ENCODE measurements around the gene DYNC1I1. TPM values are rescaled to one million over a fixed set of nuclear protein-coding genes. Genes with fewer than 3 reads are reported as not detected.

DYNC1I1 gene
- total and polyA plus RNA-seq, 2 experiments from 2014 or later, result 1.4 to 4.1 TPM

DNA sequence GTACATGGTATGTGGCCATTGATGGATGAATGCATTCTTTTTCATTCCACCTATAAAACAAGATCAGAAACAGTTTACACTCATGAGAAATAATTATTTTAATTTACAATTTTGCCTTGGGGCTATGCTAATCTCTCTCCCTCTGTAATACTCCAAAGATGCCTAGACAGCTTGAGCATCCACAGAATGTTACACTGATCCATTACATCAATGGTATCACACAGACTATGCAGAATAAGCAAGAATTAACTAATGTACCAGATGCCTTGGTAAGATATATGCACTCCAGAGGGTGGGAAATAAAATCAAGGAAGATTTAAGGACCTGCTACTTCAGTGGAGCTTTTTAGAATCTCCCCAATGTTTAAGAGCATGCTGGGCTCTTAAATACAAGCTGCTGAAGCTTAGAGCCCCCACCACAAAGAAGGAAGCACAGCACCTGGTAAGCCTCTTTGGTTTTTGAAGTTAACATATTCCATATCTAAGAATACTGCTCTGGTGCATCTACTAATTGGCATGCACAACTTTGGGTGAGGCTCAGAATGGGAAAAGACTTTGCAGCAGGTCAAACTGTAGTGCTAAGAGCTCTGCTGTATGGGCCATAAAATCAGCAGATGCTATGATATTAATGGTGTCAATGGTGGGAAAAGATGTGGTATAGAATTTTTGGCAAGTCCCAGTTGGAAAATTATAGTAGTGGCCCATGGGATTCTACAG lies 329.9 kb downstream of the DYNC1I1 start:
- Histone ChIP-seq H3K9me2 (ENCODE audit: insufficient read depth) (no peaks in the 10 kb centered on the region), H2AFZ (no peak overlapping the region), H3K27me3 (ENCODE audit: insufficient read depth) (no peaks in the 10 kb centered on the region), H4K20me1 (replicated peaks; ENCODE audit: insufficient read depth) (no peaks in the 10 kb centered on the region), H3K79me2 (replicated peaks; ENCODE audit: insufficient read depth) (no peaks in the 10 kb centered on the region), H3K4me2 (no peak overlapping the region), H3K4me3 (no peak overlapping the region), H3K27ac (ENCODE audit: low read depth) (no peak overlapping the region), H3K4me1 (ENCODE audit: insufficient read depth) (no peaks in the 10 kb centered on the region), H3K36me3 (ENCODE audit: insufficient read depth) (no peaks in the 10 kb centered on the region), H3F3A (replicated peaks; ENCODE audit: low read depth) (no peaks in the 10 kb centered on the region)
- H3K27ac Mint-ChIP-seq, result no peak overlapping the region
- H3K36me3 Mint-ChIP-seq (ENCODE audit: low read depth), result no peaks in the 10 kb centered on the region
- ATAC-seq (no peak), DNase-seq (ENCODE audit: low spot score) (no peak)
- TF ChIP-seq NANOG (IDR thresholded peaks at IDR 0.05; ENCODE audit: borderline replicate concordance), result no peak
- no peak for TF ChIP-seq CREB1 (CRISPR knock-in tag; IDR thresholded peaks at IDR 0.05; ENCODE audit: low read depth)
- TF ChIP-seq, protein P1, sequence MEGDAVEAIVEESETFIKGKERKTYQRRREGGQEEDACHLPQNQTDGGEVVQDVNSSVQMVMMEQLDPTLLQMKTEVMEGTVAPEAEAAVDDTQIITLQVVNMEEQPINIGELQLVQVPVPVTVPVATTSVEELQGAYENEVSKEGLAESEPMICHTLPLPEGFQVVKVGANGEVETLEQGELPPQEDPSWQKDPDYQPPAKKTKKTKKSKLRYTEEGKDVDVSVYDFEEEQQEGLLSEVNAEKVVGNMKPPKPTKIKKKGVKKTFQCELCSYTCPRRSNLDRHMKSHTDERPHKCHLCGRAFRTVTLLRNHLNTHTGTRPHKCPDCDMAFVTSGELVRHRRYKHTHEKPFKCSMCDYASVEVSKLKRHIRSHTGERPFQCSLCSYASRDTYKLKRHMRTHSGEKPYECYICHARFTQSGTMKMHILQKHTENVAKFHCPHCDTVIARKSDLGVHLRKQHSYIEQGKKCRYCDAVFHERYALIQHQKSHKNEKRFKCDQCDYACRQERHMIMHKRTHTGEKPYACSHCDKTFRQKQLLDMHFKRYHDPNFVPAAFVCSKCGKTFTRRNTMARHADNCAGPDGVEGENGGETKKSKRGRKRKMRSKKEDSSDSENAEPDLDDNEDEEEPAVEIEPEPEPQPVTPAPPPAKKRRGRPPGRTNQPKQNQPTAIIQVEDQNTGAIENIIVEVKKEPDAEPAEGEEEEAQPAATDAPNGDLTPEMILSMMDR (conservative IDR thresholded peaks at IDR 0.05; ENCODE audit: low read depth in 2 of 2), result no peak
- no peak for TF ChIP-seq STAT1 (IDR thresholded peaks at IDR 0.05; ENCODE audit: unreplicated experiment)
- TF ChIP-seq, protein P2, sequence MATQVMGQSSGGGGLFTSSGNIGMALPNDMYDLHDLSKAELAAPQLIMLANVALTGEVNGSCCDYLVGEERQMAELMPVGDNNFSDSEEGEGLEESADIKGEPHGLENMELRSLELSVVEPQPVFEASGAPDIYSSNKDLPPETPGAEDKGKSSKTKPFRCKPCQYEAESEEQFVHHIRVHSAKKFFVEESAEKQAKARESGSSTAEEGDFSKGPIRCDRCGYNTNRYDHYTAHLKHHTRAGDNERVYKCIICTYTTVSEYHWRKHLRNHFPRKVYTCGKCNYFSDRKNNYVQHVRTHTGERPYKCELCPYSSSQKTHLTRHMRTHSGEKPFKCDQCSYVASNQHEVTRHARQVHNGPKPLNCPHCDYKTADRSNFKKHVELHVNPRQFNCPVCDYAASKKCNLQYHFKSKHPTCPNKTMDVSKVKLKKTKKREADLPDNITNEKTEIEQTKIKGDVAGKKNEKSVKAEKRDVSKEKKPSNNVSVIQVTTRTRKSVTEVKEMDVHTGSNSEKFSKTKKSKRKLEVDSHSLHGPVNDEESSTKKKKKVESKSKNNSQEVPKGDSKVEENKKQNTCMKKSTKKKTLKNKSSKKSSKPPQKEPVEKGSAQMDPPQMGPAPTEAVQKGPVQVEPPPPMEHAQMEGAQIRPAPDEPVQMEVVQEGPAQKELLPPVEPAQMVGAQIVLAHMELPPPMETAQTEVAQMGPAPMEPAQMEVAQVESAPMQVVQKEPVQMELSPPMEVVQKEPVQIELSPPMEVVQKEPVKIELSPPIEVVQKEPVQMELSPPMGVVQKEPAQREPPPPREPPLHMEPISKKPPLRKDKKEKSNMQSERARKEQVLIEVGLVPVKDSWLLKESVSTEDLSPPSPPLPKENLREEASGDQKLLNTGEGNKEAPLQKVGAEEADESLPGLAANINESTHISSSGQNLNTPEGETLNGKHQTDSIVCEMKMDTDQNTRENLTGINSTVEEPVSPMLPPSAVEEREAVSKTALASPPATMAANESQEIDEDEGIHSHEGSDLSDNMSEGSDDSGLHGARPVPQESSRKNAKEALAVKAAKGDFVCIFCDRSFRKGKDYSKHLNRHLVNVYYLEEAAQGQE (IDR thresholded peaks at IDR 0.05; ENCODE audit: unreplicated experiment), result no peak
- TF ChIP-seq, protein P3, sequence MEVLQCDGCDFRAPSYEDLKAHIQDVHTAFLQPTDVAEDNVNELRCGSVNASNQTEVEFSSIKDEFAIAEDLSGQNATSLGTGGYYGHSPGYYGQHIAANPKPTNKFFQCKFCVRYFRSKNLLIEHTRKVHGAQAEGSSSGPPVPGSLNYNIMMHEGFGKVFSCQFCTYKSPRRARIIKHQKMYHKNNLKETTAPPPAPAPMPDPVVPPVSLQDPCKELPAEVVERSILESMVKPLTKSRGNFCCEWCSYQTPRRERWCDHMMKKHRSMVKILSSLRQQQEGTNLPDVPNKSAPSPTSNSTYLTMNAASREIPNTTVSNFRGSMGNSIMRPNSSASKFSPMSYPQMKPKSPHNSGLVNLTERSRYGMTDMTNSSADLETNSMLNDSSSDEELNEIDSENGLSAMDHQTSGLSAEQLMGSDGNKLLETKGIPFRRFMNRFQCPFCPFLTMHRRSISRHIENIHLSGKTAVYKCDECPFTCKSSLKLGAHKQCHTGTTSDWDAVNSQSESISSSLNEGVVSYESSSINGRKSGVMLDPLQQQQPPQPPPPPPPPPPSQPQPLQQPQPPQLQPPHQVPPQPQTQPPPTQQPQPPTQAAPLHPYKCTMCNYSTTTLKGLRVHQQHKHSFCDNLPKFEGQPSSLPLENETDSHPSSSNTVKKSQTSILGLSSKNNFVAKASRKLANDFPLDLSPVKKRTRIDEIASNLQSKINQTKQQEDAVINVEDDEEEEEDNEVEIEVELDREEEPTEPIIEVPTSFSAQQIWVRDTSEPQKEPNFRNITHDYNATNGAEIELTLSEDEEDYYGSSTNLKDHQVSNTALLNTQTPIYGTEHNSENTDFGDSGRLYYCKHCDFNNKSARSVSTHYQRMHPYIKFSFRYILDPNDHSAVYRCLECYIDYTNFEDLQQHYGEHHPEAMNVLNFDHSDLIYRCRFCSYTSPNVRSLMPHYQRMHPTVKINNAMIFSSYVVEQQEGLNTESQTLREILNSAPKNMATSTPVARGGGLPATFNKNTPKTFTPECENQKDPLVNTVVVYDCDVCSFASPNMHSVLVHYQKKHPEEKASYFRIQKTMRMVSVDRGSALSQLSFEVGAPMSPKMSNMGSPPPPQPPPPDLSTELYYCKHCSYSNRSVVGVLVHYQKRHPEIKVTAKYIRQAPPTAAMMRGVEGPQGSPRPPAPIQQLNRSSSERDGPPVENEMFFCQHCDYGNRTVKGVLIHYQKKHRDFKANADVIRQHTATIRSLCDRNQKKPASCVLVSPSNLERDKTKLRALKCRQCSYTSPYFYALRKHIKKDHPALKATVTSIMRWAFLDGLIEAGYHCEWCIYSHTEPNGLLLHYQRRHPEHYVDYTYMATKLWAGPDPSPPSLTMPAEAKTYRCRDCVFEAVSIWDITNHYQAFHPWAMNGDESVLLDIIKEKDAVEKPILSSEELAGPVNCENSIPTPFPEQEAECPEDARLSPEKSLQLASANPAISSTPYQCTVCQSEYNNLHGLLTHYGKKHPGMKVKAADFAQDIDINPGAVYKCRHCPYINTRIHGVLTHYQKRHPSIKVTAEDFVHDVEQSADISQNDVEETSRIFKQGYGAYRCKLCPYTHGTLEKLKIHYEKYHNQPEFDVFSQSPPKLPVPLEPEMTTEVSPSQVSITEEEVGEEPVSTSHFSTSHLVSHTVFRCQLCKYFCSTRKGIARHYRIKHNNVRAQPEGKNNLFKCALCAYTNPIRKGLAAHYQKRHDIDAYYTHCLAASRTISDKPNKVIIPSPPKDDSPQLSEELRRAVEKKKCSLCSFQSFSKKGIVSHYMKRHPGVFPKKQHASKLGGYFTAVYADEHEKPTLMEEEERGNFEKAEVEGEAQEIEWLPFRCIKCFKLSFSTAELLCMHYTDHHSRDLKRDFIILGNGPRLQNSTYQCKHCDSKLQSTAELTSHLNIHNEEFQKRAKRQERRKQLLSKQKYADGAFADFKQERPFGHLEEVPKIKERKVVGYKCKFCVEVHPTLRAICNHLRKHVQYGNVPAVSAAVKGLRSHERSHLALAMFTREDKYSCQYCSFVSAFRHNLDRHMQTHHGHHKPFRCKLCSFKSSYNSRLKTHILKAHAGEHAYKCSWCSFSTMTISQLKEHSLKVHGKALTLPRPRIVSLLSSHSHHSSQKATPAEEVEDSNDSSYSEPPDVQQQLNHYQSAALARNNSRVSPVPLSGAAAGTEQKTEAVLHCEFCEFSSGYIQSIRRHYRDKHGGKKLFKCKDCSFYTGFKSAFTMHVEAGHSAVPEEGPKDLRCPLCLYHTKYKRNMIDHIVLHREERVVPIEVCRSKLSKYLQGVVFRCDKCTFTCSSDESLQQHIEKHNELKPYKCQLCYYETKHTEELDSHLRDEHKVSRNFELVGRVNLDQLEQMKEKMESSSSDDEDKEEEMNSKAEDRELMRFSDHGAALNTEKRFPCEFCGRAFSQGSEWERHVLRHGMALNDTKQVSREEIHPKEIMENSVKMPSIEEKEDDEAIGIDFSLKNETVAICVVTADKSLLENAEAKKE (CRISPR knock-in tag; IDR thresholded peaks at IDR 0.05), result no peak
- no peak for TF ChIP-seq ZNF331 (CRISPR knock-in tag; IDR thresholded peaks at IDR 0.05; ENCODE audit: low read depth)
- TF ChIP-seq EZH2phosphoT487 (IDR thresholded peaks at IDR 0.05; ENCODE audit: unreplicated experiment), result no peak
- TF ChIP-seq, protein P4, sequence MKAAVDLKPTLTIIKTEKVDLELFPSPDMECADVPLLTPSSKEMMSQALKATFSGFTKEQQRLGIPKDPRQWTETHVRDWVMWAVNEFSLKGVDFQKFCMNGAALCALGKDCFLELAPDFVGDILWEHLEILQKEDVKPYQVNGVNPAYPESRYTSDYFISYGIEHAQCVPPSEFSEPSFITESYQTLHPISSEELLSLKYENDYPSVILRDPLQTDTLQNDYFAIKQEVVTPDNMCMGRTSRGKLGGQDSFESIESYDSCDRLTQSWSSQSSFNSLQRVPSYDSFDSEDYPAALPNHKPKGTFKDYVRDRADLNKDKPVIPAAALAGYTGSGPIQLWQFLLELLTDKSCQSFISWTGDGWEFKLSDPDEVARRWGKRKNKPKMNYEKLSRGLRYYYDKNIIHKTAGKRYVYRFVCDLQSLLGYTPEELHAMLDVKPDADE (IDR thresholded peaks at IDR 0.05), result no peak
- no peak for TF ChIP-seq JUNB (IDR thresholded peaks at IDR 0.05; ENCODE audit: unreplicated experiment)
- no peak for TF ChIP-seq EZH2 (IDR thresholded peaks at IDR 0.05; ENCODE audit: low read depth, unreplicated experiment)
- no peak for TF ChIP-seq ZNF114 (CRISPR knock-in tag; IDR thresholded peaks at IDR 0.05)
- no peaks in the 10 kb centered on the region for H3K27me3 Mint-ChIP-seq (ENCODE audit: insufficient read depth, low read depth, poor library complexity)
- no peak overlapping the region for H3K4me3 Mint-ChIP-seq
- H3K9me3 Mint-ChIP-seq, result no peaks in the 10 kb centered on the region
- H3K4me1 Mint-ChIP-seq, result no peaks in the 10 kb centered on the region; the same call in 2 of the 3 replicates

All from GM23338 (cell line).